ENCODE data around the gene TAAR2.

DNA sequence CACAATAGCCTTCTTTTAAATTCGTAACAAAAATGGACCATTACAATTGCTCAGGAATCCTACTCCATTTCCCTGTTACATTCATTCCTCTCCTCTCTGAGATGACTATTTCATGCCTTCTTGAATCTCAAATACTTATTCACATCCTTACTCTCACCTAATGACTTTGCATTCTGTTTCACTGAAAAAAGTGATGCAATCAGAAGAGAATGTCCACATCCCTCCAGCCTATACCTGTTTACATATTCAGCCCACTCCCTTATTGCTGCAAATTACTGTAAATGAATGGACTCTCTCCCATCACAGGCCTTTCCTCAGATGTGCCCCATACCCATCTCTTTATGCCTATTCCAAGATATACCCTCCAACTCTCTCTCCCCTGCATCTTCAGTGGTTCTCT, 26.4 kb upstream of the TAAR2 start:
- no peak for TF ChIP-seq ZNF350 (tag by site-specific recombination; IDR thresholded peaks at IDR 0.05)
- TF ChIP-seq ZNF214 (tag by site-specific recombination; IDR thresholded peaks at IDR 0.05; ENCODE audit: borderline replicate concordance) = no peak
- TF ChIP-seq, protein P1, sequence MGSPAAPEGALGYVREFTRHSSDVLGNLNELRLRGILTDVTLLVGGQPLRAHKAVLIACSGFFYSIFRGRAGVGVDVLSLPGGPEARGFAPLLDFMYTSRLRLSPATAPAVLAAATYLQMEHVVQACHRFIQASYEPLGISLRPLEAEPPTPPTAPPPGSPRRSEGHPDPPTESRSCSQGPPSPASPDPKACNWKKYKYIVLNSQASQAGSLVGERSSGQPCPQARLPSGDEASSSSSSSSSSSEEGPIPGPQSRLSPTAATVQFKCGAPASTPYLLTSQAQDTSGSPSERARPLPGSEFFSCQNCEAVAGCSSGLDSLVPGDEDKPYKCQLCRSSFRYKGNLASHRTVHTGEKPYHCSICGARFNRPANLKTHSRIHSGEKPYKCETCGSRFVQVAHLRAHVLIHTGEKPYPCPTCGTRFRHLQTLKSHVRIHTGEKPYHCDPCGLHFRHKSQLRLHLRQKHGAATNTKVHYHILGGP (tag by site-specific recombination; IDR thresholded peaks at IDR 0.05) = no peak
- TF ChIP-seq, protein P2, sequence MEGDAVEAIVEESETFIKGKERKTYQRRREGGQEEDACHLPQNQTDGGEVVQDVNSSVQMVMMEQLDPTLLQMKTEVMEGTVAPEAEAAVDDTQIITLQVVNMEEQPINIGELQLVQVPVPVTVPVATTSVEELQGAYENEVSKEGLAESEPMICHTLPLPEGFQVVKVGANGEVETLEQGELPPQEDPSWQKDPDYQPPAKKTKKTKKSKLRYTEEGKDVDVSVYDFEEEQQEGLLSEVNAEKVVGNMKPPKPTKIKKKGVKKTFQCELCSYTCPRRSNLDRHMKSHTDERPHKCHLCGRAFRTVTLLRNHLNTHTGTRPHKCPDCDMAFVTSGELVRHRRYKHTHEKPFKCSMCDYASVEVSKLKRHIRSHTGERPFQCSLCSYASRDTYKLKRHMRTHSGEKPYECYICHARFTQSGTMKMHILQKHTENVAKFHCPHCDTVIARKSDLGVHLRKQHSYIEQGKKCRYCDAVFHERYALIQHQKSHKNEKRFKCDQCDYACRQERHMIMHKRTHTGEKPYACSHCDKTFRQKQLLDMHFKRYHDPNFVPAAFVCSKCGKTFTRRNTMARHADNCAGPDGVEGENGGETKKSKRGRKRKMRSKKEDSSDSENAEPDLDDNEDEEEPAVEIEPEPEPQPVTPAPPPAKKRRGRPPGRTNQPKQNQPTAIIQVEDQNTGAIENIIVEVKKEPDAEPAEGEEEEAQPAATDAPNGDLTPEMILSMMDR (tag by site-specific recombination; IDR thresholded peaks at IDR 0.05) = no peak
- TF ChIP-seq ZBTB20 (tag by site-specific recombination; IDR thresholded peaks at IDR 0.05) = no peak
- TF ChIP-seq KLF16 (tag by site-specific recombination; IDR thresholded peaks at IDR 0.05) = no peak
- TF ChIP-seq ZNF274 (IDR thresholded peaks at IDR 0.05; ENCODE audit: low read length) = no peak
- TF ChIP-seq ZNF274 (tag by site-specific recombination; IDR thresholded peaks at IDR 0.05; ENCODE audit: borderline replicate concordance) = no peak
- TF ChIP-seq TCF7L2 (IDR thresholded peaks at IDR 0.05; ENCODE audit: borderline replicate concordance, low read depth, low read length) = no peak
